GM12874 (cell line): ENCODE data around the gene ASIC2.

ENCODE experiments used
- TF ChIP-seq, protein P1 (sequence below): IDR thresholded peaks from 2 replicates; pipeline ENCODE4 v1.5.1; 2011; ENCODE audit warnings: low read depth, mild to moderate bottlenecking, control low read depth, low read length, moderate library complexity; ENCODE audit not compliant: insufficient read depth

ASIC2 gene

DNA sequence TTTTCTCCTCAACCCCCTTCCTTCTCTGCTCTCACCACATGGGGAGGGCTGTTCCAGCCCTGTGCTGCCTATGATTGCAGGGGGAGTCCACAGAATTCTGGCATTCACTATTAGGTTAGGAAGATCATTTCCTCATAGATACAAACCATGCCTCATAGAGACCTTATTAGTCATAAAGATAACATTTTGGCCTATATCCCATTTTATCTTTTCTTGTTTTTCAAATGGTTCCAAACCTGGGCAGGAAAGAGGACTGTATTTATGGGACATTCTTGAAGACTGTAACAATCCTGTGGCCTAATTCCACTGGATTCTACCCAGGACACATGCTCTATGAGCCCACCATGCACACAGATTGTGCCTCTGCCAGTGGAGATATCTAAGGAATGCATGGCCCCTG is 51.7 kb downstream of the ASIC2 start:
- TF ChIP-seq, protein P1, sequence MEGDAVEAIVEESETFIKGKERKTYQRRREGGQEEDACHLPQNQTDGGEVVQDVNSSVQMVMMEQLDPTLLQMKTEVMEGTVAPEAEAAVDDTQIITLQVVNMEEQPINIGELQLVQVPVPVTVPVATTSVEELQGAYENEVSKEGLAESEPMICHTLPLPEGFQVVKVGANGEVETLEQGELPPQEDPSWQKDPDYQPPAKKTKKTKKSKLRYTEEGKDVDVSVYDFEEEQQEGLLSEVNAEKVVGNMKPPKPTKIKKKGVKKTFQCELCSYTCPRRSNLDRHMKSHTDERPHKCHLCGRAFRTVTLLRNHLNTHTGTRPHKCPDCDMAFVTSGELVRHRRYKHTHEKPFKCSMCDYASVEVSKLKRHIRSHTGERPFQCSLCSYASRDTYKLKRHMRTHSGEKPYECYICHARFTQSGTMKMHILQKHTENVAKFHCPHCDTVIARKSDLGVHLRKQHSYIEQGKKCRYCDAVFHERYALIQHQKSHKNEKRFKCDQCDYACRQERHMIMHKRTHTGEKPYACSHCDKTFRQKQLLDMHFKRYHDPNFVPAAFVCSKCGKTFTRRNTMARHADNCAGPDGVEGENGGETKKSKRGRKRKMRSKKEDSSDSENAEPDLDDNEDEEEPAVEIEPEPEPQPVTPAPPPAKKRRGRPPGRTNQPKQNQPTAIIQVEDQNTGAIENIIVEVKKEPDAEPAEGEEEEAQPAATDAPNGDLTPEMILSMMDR: no peak

DNA sequence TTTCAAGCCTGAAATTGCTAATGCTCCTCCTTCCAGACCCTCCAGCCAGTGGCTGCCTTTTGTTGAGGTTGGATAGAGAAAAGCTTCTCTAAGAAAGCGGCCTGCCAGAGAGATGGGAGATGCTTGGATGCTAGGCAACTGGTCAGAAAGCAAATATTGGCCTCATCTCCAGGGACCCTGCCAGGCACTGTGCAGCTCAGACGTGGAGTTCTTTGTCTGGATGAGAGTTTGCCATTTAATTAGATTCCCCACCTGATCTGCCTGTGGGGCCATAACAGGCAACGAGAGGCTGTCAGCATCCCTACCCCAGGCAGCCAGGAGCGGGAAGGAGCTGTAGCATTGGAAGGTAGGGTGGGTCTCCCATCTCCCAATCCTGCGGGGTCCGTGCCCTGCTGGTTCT is 52.7 kb downstream of the ASIC2 start:
- TF ChIP-seq, protein P1: no peak

DNA sequence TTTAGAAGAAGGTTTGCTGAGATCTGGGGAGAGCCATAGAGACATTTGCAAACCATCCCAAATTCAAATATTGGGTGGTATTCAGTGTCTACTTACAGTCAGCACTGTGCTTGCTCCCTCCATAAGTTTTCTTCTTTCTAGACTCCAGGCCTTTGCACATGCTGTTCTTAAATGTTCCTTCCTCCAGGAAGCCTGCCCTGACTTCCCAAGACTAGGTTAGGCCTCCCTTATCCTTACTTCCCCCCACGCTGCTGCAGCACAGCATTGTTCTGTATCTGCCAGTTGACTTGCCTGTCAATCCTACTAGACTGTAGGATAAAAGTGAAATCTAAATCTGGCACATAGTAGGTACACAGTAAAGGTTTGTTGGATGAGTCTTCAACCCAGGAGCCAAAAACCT is 53.4 kb downstream of the ASIC2 start:
- TF ChIP-seq, protein P1: no peak

DNA sequence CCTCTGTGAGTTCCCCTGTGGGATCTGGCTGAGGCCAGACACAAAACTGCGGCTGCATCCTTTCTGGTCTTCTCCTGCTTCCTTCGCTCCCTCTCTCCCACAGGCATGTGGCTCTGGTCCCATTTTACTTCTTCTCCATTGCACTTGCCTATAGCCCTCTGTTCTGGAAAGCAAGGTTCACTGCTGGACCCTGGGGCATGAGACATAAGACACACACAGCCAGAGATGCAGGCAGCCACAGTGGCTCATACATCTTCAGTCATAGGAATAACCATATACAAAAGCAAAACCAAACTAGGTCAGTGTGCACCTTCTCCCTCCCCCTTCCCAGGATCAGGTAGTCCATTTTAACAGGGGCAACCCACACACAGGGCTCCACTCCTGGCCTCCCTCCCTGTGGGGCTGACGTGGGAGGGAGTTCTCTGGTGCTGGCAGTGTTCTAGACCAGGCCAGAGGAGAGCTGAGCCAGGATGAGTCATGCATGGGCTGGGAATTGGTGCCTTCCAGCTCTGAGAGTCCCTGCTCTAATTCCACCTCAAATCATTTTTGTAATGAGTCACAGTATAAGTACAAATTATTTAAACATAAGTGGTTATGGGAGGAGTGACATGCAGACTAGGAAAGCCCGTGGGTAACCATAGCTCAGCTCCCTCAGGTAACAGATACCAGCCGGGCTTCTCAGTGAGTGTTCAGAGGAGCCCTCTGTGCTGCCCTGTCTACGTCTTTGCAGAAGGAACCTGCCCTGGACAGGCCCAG is 58.0 kb downstream of the ASIC2 start:
- TF ChIP-seq, protein P1: no peak

DNA sequence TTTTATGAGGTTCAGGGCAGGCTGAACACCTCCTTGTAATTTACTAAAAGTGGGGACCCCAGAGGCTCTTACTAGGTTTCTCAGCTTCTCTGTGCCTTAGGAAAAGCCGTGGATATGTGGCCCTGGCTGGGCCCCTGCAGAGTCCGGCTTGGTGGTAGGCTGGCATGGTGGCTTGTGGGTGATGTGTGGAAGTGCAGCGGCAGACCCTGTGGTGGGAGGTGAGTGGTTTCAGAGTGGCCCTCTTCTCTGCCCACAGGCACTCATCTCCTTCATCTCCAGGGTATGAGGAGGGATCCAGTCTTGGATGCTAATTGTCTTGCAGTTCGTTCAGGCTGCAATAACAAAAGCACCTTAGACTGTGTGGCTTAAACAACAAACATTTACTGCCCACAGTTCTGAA is 58.9 kb downstream of the ASIC2 start:
- TF ChIP-seq, protein P1: no peak

DNA sequence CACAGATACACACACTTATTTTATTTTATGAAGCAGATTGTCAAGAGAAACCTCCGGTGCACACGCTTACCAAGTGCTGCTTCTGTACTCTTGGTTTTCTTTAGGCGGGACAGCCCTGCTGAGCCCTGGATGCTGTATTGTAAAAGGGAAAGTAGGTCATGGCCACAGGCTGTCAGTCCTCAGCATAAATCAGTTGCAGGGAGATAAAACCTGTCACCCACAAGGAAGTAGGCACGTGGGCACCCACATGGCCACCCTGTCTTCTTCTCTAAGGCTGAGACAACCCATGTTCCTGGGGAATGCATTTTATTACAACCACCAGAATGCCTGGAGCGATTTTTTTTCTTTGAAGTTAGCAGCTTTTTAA is 59.3 kb downstream of the ASIC2 start:
- TF ChIP-seq, protein P1: no peak

DNA sequence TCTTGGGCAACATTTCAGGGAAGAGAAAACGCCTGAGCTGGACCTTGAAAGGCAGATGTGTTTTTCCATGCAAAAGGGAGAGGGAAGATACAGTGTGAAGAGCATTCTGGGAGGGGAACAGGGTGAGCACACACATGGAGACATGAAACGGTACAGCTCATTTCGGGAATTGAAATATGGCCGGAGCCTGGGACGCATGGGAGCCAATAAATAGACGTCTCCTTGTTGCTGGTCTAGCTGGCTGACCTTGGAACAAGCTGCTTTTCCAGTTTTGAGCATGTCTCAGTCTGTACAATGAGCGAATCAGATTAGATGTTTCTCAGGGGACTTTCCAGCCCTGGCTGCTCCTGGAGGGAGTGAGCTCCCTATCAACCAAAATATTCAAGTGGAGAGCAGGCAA is 63.6 kb downstream of the ASIC2 start:
- TF ChIP-seq, protein P1: no peak
